GM21447 (cell line): ENCODE data around the gene SUPV3L1.

Experiments used
- ATAC-seq: cut with Tn5 transposase; IDR thresholded peaks from one replicate; pipeline ENCODE4 v1.9.1; 2021; ENCODE audit not compliant: unreplicated experiment

SUPV3L1 gene

DNA sequence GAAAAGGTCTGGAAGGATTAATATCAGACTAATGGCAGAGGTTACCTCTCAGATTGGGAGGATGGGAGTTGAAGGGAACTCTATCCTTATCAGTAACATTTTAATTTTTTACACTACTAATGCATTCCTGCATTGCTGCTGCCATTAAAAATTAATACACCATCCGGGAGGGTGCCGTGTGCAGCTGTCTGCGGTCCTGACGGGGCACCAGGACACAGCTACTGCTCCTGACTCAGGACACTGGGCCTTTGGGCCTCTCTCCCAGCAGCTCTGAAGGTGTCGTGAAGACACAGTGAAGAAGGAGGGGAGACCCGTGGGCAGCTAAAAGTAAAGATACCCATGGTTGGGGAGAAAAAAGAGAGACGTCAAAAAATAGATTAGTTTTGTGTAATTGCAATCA lies 74.8 kb downstream of the SUPV3L1 start:
- no peak for ATAC-seq
